Measurements from ENCODE around the gene RPA1. TPM values are rescaled to one million over a fixed set of nuclear protein-coding genes. Genes with fewer than 3 reads are reported as not detected.

Gene RPA1
- total RNA-seq, 1 experiment from 2014 or later: 150 TPM

DNA sequence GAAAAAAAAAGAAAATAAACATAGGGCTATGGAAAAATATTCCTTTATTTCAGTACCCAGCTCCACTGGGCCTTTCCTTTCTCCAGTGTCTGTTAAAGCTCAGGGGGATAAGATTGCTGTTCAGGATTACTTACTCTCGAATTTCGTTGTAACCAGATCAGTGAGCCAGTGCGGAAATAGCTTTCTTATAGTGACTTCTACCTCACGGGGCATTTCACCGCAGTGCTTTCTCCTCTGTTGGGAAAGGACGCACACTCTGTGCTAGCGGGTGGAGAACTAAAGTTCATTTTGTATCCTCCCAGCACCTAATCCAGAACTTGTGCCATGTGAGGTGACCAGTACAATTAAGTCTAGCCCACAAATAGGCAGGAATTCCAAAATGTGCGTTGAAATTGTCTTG is 38.3 kb downstream of the RPA1 start:
- no peaks in the 10 kb centered on the region for H3K27me3 ChIP-seq (ENCODE audit: control insufficient read depth, insufficient read depth, low read length)
- ATAC-seq: no peak
- no peak for DNase-seq (ENCODE audit: low read depth, low spot score)
- in situ Hi-C loops (cut with HindIII; ENCODE audit: low pct_unique_long_range_greater_than_20kb, low sequenced_read_pairs): no loop called here
- H3K4me3 ChIP-seq (ENCODE audit: low read depth in 2 of 2, low read length in 2 of 2): no peak overlapping the region
- POLR2A ChIA-PET: no interaction called here
- no peaks in the 10 kb centered on the region for H3K9me3 ChIP-seq (ENCODE audit: control insufficient read depth, insufficient read depth, low read depth, low read length)
- intact Hi-C loops (cut with micrococcal nuclease; ENCODE audit: unreplicated experiment): no loop called here
- BruUV-seq (replicated peaks): no TSS peak
- CTCF ChIA-PET: no interaction called here
- no peaks in the 10 kb centered on the region; the same call in 1 of the 2 replicates for H3K36me3 ChIP-seq (ENCODE audit: control insufficient read depth, insufficient read depth, low read length)
- H3K4me1 ChIP-seq (ENCODE audit: control insufficient read depth, insufficient read depth, low read length): no peaks in the 10 kb centered on the region
- H3K27ac ChIP-seq (ENCODE audit: low read length): no peak overlapping the region
- TF ChIP-seq POLR2AphosphoS5 (IDR thresholded peaks at IDR 0.05; ENCODE audit: low read depth, low read length) (no peak), SIN3A (IDR thresholded peaks at IDR 0.05; ENCODE audit: borderline replicate concordance, insufficient read depth, low read depth, low read length) (no peak), TCF7L2 (IDR thresholded peaks at IDR 0.05; ENCODE audit: low read depth, low read length) (no peak)
- TF ChIP-seq, protein P1, sequence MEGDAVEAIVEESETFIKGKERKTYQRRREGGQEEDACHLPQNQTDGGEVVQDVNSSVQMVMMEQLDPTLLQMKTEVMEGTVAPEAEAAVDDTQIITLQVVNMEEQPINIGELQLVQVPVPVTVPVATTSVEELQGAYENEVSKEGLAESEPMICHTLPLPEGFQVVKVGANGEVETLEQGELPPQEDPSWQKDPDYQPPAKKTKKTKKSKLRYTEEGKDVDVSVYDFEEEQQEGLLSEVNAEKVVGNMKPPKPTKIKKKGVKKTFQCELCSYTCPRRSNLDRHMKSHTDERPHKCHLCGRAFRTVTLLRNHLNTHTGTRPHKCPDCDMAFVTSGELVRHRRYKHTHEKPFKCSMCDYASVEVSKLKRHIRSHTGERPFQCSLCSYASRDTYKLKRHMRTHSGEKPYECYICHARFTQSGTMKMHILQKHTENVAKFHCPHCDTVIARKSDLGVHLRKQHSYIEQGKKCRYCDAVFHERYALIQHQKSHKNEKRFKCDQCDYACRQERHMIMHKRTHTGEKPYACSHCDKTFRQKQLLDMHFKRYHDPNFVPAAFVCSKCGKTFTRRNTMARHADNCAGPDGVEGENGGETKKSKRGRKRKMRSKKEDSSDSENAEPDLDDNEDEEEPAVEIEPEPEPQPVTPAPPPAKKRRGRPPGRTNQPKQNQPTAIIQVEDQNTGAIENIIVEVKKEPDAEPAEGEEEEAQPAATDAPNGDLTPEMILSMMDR (IDR thresholded peaks at IDR 0.05): no peak

DNA sequence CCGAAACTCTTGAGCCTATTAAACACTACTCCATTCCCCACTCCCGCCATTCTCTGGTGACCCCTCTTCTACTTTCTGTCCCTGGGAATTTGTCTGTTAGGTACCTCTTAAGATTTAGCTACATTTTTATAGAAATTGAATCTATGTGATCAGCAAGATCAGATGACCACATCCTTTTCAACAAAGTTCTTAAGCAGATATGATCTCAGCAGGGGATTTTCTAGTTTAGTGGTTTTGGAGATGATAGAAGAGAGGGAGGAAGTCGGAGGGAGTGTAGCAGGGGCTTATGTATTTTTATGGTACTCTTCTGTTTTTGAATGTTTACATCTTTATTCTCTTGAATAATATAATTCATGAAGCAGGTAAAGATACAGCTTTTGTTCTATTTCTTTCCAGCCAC is 40.8 kb downstream of the RPA1 start:
- DNase-seq (ENCODE audit: low read depth, low spot score) (no peak), ATAC-seq (no peak)
- Histone ChIP-seq H3K36me3 (ENCODE audit: control insufficient read depth, insufficient read depth, low read length) (no peaks in the 10 kb centered on the region; the same call in 1 of the 2 replicates), H3K9me3 (ENCODE audit: control insufficient read depth, insufficient read depth, low read depth, low read length) (no peaks in the 10 kb centered on the region), H3K4me3 (ENCODE audit: low read depth in 2 of 2, low read length in 2 of 2) (no peak overlapping the region), H3K27me3 (ENCODE audit: control insufficient read depth, insufficient read depth, low read length) (no peaks in the 10 kb centered on the region), H3K27ac (ENCODE audit: low read length) (no peak overlapping the region), H3K4me1 (ENCODE audit: control insufficient read depth, insufficient read depth, low read length) (no peaks in the 10 kb centered on the region)
- TF ChIP-seq TCF7L2 (IDR thresholded peaks at IDR 0.05; ENCODE audit: low read depth, low read length): no peak
- TF ChIP-seq, protein P1 (IDR thresholded peaks at IDR 0.05): no peak
- TF ChIP-seq, protein P2, sequence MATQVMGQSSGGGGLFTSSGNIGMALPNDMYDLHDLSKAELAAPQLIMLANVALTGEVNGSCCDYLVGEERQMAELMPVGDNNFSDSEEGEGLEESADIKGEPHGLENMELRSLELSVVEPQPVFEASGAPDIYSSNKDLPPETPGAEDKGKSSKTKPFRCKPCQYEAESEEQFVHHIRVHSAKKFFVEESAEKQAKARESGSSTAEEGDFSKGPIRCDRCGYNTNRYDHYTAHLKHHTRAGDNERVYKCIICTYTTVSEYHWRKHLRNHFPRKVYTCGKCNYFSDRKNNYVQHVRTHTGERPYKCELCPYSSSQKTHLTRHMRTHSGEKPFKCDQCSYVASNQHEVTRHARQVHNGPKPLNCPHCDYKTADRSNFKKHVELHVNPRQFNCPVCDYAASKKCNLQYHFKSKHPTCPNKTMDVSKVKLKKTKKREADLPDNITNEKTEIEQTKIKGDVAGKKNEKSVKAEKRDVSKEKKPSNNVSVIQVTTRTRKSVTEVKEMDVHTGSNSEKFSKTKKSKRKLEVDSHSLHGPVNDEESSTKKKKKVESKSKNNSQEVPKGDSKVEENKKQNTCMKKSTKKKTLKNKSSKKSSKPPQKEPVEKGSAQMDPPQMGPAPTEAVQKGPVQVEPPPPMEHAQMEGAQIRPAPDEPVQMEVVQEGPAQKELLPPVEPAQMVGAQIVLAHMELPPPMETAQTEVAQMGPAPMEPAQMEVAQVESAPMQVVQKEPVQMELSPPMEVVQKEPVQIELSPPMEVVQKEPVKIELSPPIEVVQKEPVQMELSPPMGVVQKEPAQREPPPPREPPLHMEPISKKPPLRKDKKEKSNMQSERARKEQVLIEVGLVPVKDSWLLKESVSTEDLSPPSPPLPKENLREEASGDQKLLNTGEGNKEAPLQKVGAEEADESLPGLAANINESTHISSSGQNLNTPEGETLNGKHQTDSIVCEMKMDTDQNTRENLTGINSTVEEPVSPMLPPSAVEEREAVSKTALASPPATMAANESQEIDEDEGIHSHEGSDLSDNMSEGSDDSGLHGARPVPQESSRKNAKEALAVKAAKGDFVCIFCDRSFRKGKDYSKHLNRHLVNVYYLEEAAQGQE (IDR thresholded peaks at IDR 0.05; ENCODE audit: insufficient read depth in 1 of 2, low read depth in 2 of 2, low read length in 1 of 2): no peak
- in situ Hi-C loops (cut with HindIII; ENCODE audit: low pct_unique_long_range_greater_than_20kb, low sequenced_read_pairs) (no loop called here), intact Hi-C loops (cut with micrococcal nuclease; ENCODE audit: unreplicated experiment) (no loop called here)
- POLR2A ChIA-PET: no interaction called here
- CTCF ChIA-PET: no interaction called here
- no TSS peak for BruUV-seq (replicated peaks)

DNA sequence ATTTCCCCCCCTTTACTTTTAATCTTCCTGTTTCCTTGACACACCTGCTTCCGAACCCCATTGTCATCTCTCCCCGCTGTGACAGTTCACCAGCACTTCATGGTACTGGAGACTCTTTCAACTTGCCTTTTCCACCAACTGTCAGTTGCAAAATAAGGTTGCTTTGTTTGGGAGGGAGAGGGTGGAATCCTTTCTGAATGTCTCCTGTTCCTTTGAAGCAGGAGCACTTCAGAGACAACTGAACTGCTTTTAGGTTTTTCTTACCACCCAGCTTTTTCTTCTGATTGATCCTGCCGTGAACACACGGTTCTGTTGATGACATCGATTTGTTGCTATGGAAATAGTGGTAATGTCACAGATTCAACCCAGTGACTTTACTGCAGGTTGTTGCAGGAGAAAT is 42.0 kb downstream of the RPA1 start:
- ATAC-seq: no peak
- no TSS peak for BruUV-seq (replicated peaks)
- in situ Hi-C loops (cut with HindIII; ENCODE audit: low pct_unique_long_range_greater_than_20kb, low sequenced_read_pairs): no loop called here

More for the DNA sequence above, 42.0 kb downstream of the RPA1 start:
- Histone ChIP-seq H3K4me1 (ENCODE audit: control insufficient read depth, insufficient read depth, low read length) (no peaks in the 10 kb centered on the region), H3K27me3 (ENCODE audit: control insufficient read depth, insufficient read depth, low read length) (no peaks in the 10 kb centered on the region), H3K4me3 (ENCODE audit: low read depth in 2 of 2, low read length in 2 of 2) (no peak overlapping the region), H3K9me3 (ENCODE audit: control insufficient read depth, insufficient read depth, low read depth, low read length) (no peaks in the 10 kb centered on the region), H3K27ac (ENCODE audit: low read length) (no peak overlapping the region), H3K36me3 (ENCODE audit: control insufficient read depth, insufficient read depth, low read length) (peaks cover 8% of the 10 kb centered on the region)
- no peak for TF ChIP-seq POLR2AphosphoS5 (IDR thresholded peaks at IDR 0.05; ENCODE audit: low read depth, low read length)
- TF ChIP-seq, protein P2 (IDR thresholded peaks at IDR 0.05; ENCODE audit: insufficient read depth in 1 of 2, low read depth in 2 of 2, low read length in 1 of 2): no peak
- TF ChIP-seq, protein P1 (IDR thresholded peaks at IDR 0.05): no peak
- no peak for TF ChIP-seq TCF7L2 (IDR thresholded peaks at IDR 0.05; ENCODE audit: low read depth, low read length)
- no peak for TF ChIP-seq SIN3A (IDR thresholded peaks at IDR 0.05; ENCODE audit: borderline replicate concordance, insufficient read depth, low read depth, low read length)
- CTCF ChIA-PET: no interaction called here
- DNase-seq (ENCODE audit: low read depth, low spot score): no peak
- intact Hi-C loops (cut with micrococcal nuclease; ENCODE audit: unreplicated experiment): no loop called here
- POLR2A ChIA-PET: no interaction called here
